ENCODE measurements around the gene XKR8.

GRCh38 chr1:27960762-27961645 lies 1.2 kb downstream of the XKR8 start:
- TF ChIP-seq, protein P1, sequence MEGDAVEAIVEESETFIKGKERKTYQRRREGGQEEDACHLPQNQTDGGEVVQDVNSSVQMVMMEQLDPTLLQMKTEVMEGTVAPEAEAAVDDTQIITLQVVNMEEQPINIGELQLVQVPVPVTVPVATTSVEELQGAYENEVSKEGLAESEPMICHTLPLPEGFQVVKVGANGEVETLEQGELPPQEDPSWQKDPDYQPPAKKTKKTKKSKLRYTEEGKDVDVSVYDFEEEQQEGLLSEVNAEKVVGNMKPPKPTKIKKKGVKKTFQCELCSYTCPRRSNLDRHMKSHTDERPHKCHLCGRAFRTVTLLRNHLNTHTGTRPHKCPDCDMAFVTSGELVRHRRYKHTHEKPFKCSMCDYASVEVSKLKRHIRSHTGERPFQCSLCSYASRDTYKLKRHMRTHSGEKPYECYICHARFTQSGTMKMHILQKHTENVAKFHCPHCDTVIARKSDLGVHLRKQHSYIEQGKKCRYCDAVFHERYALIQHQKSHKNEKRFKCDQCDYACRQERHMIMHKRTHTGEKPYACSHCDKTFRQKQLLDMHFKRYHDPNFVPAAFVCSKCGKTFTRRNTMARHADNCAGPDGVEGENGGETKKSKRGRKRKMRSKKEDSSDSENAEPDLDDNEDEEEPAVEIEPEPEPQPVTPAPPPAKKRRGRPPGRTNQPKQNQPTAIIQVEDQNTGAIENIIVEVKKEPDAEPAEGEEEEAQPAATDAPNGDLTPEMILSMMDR (conservative IDR thresholded peaks at IDR 0.05; ENCODE audit: low read depth, low read length), result no peak
- TF ChIP-seq RFX5 (IDR thresholded peaks at IDR 0.05; ENCODE audit: low read depth, low read length), result no peak
- TF ChIP-seq POLR2A (IDR thresholded peaks at IDR 0.05; ENCODE audit: low read depth, low read length), result no peak
- TF ChIP-seq, protein P2, sequence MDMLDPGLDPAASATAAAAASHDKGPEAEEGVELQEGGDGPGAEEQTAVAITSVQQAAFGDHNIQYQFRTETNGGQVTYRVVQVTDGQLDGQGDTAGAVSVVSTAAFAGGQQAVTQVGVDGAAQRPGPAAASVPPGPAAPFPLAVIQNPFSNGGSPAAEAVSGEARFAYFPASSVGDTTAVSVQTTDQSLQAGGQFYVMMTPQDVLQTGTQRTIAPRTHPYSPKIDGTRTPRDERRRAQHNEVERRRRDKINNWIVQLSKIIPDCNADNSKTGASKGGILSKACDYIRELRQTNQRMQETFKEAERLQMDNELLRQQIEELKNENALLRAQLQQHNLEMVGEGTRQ (IDR thresholded peaks at IDR 0.05; ENCODE audit: low read depth, low read length), result no peak
- TF ChIP-seq CEBPB (IDR thresholded peaks at IDR 0.05; ENCODE audit: low read depth, low read length), result no peak
- no peak for TF ChIP-seq MAFK (IDR thresholded peaks at IDR 0.05; ENCODE audit: low read depth, low read length)
- TF ChIP-seq, protein P3, sequence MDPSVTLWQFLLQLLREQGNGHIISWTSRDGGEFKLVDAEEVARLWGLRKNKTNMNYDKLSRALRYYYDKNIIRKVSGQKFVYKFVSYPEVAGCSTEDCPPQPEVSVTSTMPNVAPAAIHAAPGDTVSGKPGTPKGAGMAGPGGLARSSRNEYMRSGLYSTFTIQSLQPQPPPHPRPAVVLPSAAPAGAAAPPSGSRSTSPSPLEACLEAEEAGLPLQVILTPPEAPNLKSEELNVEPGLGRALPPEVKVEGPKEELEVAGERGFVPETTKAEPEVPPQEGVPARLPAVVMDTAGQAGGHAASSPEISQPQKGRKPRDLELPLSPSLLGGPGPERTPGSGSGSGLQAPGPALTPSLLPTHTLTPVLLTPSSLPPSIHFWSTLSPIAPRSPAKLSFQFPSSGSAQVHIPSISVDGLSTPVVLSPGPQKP (IDR thresholded peaks at IDR 0.05; ENCODE audit: borderline replicate concordance, low read depth, low read length), result no peak
- TF ChIP-seq MXI1 (IDR thresholded peaks at IDR 0.05; ENCODE audit: borderline replicate concordance, low read depth, low read length), result no peak
- TF ChIP-seq CHD1 (IDR thresholded peaks at IDR 0.05; ENCODE audit: low read depth, low read length), result no peak
- TF ChIP-seq RAD21 (IDR thresholded peaks at IDR 0.05; ENCODE audit: low read length), result no peak

Data from IMR-90 (cell line).